HCT116 (cell line): ENCODE results near the gene LRPPRC. TPM values are rescaled to one million over a fixed set of nuclear protein-coding genes. Genes with fewer than 3 reads are reported as not detected.

Experiments
- ATAC-seq: fragments of 200-7000 bp; cut with Tn5 transposase; 2 replicates; pipeline ENCODE4 v1.9.1; 2020; ENCODE audit warnings: mild to moderate bottlenecking, moderate library complexity
- BruUV-seq: library from RNA; stranded (reverse); fragments of 400-500 nt; replicated peaks from 2 replicates; lab custom pipeline; 2021; lab: Mats Ljungman, UMichigan
- CTCF ChIA-PET: fragments of 300-600 bp; sonication (Branson Sonifier 250); formaldehyde crosslinking; loops from one replicate; lab custom pipeline; 2021; ENCODE audit warnings: antibody characterized with exemption; lab: Charles Lee
- POLR2A ChIA-PET: fragments of 300-600, 350-600 bp; sonication (Branson Sonifier 250); formaldehyde crosslinking; loops from one replicate; lab custom pipeline; 2021; ENCODE audit warnings: antibody characterized with exemption; lab: Charles Lee
- RAD21 ChIA-PET, 2 experiments: fragments of 300-600 bp; sonication (Branson Sonifier 250); formaldehyde crosslinking; loops; one replicate each; lab custom pipeline; 2023; ENCODE audit warnings: low total read pairs in 2 of 2; ENCODE audit not compliant: uncharacterized antibody in 2 of 2, unreplicated experiment in 2 of 2, low non-redundant PET in 1 of 2; lab: Charles Lee
- DNase-seq: peaks from one replicate; pipeline ENCODE4 v3.0.0-alpha.2; 2010; ENCODE audit warnings: low read depth, low spot score
- H2AFZ ChIP-seq: fragments of 200-600 bp; shearing (Covaris generic), sonication (generic); 2 replicates; pipeline ENCODE4 v1.6.1; 2017; ENCODE audit warnings: low read depth, mixed run types, mixed read lengths, antibody characterized with exemption, low read length; ENCODE audit not compliant: poor library complexity, severe bottlenecking
- H3K27ac ChIP-seq: 2 replicates; pipeline ENCODE4 v1.5.1; 2012; ENCODE audit warnings: low read depth, low read length
- H3K27me3 ChIP-seq: fragments of 200-600 bp; sonication (generic); 2 replicates; pipeline ENCODE4 v1.6.1; 2016; ENCODE audit warnings: mixed run types, low read length, mixed read lengths; ENCODE audit not compliant: insufficient read depth
- H3K36me3 ChIP-seq, 2 experiments: fragments of 200-500 bp in 1 of 2; fragments of 200-600 bp in 1 of 2; sonication (Bioruptor generic) in 1 of 2; sonication (generic) in 1 of 2; 2 replicates each; pipeline versions ENCODE4 v1.5.1 to v1.6.1; 2014 to 2016; ENCODE audit warnings: low read length in 2 of 2, inconsistent platforms in 1 of 2, mixed read lengths in 1 of 2, mixed run types in 1 of 2; ENCODE audit not compliant: insufficient read depth in 2 of 2, control insufficient read depth in 1 of 2
- H3K4me1 ChIP-seq, 2 experiments: fragments of 200-600 bp in 1 of 2; sonication (generic) in 1 of 2; 2 replicates each; pipeline versions ENCODE4 v1.5.1 to v1.6.1; 2012 to 2017; ENCODE audit warnings: low read length in 2 of 2, inconsistent platforms in 1 of 2, mild to moderate bottlenecking in 1 of 2, mixed read lengths in 1 of 2, mixed run types in 1 of 2, moderate library complexity in 1 of 2; ENCODE audit not compliant: insufficient read depth in 2 of 2, control insufficient read depth in 1 of 2
- H3K4me2 ChIP-seq: fragments of 200-600 bp; sonication (generic); 2 replicates; pipeline ENCODE4 v1.6.1; 2017; ENCODE audit warnings: mixed run types, low read length, mixed read lengths
- H3K4me3 ChIP-seq, 2 experiments: fragments of 200-600 bp in 1 of 2; sonication (generic) in 1 of 2; replicated peaks in 1 of 2; 2 replicates each; pipeline ENCODE4 v1.5.1; 2011 to 2016; ENCODE audit warnings: low read length in 2 of 2, control low read depth in 1 of 2, low read depth in 1 of 2, mild to moderate bottlenecking in 1 of 2, mixed read lengths in 1 of 2, mixed run types in 1 of 2
- H3K79me2 ChIP-seq: fragments of 200-600 bp; sonication (generic); 2 replicates; pipeline ENCODE4 v1.6.1; 2017; ENCODE audit warnings: mild to moderate bottlenecking, mixed run types, low read length, moderate library complexity, mixed read lengths; ENCODE audit not compliant: insufficient read depth
- H3K9ac ChIP-seq: fragments of 200-600 bp; sonication (generic); 2 replicates; pipeline ENCODE4 v1.6.1; 2016; ENCODE audit warnings: low read length, mixed read lengths
- H3K9me2 ChIP-seq: fragments of 200-600 bp; sonication (generic), shearing (Covaris generic); 2 replicates; pipeline ENCODE4 v1.6.1; 2017; ENCODE audit warnings: mixed run types, mild to moderate bottlenecking, moderate library complexity; ENCODE audit not compliant: insufficient read depth
- H3K9me3 ChIP-seq, 2 experiments: fragments of 200-500 bp in 1 of 2; fragments of 200-600 bp in 1 of 2; sonication (Bioruptor generic) in 1 of 2; sonication (generic) in 1 of 2; 2 replicates each; pipeline ENCODE4 v1.6.1; 2014 to 2017; ENCODE audit warnings: low read length in 2 of 2, mixed read lengths in 2 of 2, inconsistent platforms in 1 of 2, low read depth in 1 of 2, mild to moderate bottlenecking in 1 of 2, mixed run types in 1 of 2, moderate library complexity in 1 of 2; ENCODE audit not compliant: control insufficient read depth in 1 of 2, insufficient read depth in 1 of 2
- H4K20me1 ChIP-seq: fragments of 200-600 bp; sonication (generic), shearing (Covaris generic); 2 replicates; pipeline ENCODE4 v1.6.1; 2017; ENCODE audit warnings: mixed run types, mild to moderate bottlenecking, moderate library complexity; ENCODE audit not compliant: insufficient read depth
- CEBPB ChIP-seq: IDR thresholded peaks from 2 replicates; pipeline ENCODE4 v1.6.1; 2012; ENCODE audit warnings: low read depth
- EGR1 ChIP-seq: IDR thresholded peaks from 2 replicates; pipeline ENCODE4 v1.6.1; 2012; ENCODE audit warnings: low read depth
- ELF1 ChIP-seq: IDR thresholded peaks from 2 replicates; pipeline ENCODE4 v1.6.1; 2012; ENCODE audit warnings: low read depth, borderline replicate concordance
- EZH2phosphoT487 ChIP-seq: fragments of 200-600 bp; IDR thresholded peaks from 2 replicates; pipeline ENCODE4 v1.6.1; 2018; ENCODE audit warnings: antibody characterized with exemption, borderline replicate concordance
- FOSL1 ChIP-seq: IDR thresholded peaks from 2 replicates; pipeline ENCODE4 v1.6.1; 2012; ENCODE audit warnings: low read depth
- JUND ChIP-seq: IDR thresholded peaks from 2 replicates; pipeline ENCODE4 v1.6.1; 2012
- POLR2A ChIP-seq: IDR thresholded peaks from 2 replicates; pipeline ENCODE4 v1.7.0; 2011; ENCODE audit warnings: borderline replicate concordance; ENCODE audit not compliant: insufficient read depth, insufficient read length; ENCODE audit errors: extremely low read depth
- POLR2AphosphoS5 ChIP-seq: IDR thresholded peaks from 2 replicates; pipeline ENCODE4 v1.6.1; 2011; ENCODE audit warnings: mild to moderate bottlenecking, low read depth, low read length, moderate library complexity
- RAD21 ChIP-seq: IDR thresholded peaks from 2 replicates; pipeline ENCODE4 v1.6.1; 2012; ENCODE audit warnings: low read depth, mild to moderate bottlenecking
- SIN3A ChIP-seq: IDR thresholded peaks from 2 replicates; pipeline ENCODE4 v1.6.1; 2012; ENCODE audit warnings: low read depth
- SP1 ChIP-seq: IDR thresholded peaks from 2 replicates; pipeline ENCODE4 v1.6.1; 2012; ENCODE audit warnings: low read depth
- YY1 ChIP-seq: IDR thresholded peaks from 2 replicates; pipeline ENCODE4 v1.6.1; 2011; ENCODE audit warnings: low read length, low read depth, moderate library complexity, mild to moderate bottlenecking; ENCODE audit not compliant: insufficient replicate concordance; ENCODE audit errors: extremely low read depth
- intact Hi-C: fragments of 100-400 bp; cut with micrococcal nuclease; formaldehyde crosslinking; loops from 2 replicates; pipeline ENCODE4 v1.10.0; 2022
- total RNA-seq: library from RNA; stranded (reverse); gene quantifications from one replicate; pipeline ENCODE4 v1.2.1, GENCODE V29; 2021; ENCODE audit not compliant: unreplicated experiment
- TF ChIP-seq, protein P1 (sequence below), 3 experiments: fragments of 200-600 bp in 1 of 3; sonication (generic) in 1 of 3; IDR thresholded peaks in 2 of 3; conservative IDR thresholded peaks in 1 of 3; 2 replicates each; pipeline ENCODE4 v1.5.1; 2012 to 2017; ENCODE audit warnings: low read depth in 2 of 3, low read length in 2 of 3, antibody characterized with exemption in 1 of 3, borderline replicate concordance in 1 of 3, control low read depth in 1 of 3, mild to moderate bottlenecking in 1 of 3, mixed read lengths in 1 of 3, mixed run types in 1 of 3, moderate library complexity in 1 of 3; ENCODE audit not compliant: insufficient read depth in 1 of 3
- TF ChIP-seq, protein P2 (sequence below): IDR thresholded peaks from 2 replicates; pipeline ENCODE4 v1.6.1; 2012
- TF ChIP-seq, protein P3 (sequence below): IDR thresholded peaks from 2 replicates; pipeline ENCODE4 v1.6.1; 2011; ENCODE audit warnings: mild to moderate bottlenecking, low read length, moderate library complexity; ENCODE audit not compliant: insufficient replicate concordance; ENCODE audit errors: extremely low read depth
- TF ChIP-seq, protein P4 (sequence below): IDR thresholded peaks from 2 replicates; pipeline ENCODE4 v1.6.1; 2012

Gene LRPPRC
- total RNA-seq, 1 experiment from 2014 or later, result 210 TPM

DNA sequence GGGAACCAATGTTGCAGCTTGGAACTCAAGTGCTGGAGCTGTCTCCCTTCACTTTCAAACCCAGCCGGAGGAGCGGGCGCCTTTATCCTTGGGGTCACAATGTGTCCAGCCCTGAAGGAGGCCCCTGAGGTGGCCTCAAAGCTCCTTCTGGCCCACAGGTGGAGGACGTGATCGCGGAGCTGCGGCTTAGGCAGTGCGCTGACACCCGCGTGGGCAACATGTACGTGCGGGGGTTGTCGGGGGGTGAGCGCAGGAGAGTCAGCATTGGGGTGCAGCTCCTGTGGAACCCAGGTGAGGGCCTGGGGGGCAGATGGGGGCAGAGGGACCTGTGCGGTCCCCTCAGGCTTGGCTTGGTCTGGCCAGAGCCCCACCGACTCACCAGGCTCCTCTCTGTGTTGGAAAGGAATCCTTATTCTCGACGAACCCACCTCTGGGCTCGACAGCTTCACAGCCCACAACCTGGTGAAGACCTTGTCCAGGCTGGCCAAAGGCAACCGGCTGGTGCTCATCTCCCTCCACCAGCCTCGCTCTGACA is 143.5 kb downstream of the LRPPRC start (continued):
- TF ChIP-seq, protein P1, sequence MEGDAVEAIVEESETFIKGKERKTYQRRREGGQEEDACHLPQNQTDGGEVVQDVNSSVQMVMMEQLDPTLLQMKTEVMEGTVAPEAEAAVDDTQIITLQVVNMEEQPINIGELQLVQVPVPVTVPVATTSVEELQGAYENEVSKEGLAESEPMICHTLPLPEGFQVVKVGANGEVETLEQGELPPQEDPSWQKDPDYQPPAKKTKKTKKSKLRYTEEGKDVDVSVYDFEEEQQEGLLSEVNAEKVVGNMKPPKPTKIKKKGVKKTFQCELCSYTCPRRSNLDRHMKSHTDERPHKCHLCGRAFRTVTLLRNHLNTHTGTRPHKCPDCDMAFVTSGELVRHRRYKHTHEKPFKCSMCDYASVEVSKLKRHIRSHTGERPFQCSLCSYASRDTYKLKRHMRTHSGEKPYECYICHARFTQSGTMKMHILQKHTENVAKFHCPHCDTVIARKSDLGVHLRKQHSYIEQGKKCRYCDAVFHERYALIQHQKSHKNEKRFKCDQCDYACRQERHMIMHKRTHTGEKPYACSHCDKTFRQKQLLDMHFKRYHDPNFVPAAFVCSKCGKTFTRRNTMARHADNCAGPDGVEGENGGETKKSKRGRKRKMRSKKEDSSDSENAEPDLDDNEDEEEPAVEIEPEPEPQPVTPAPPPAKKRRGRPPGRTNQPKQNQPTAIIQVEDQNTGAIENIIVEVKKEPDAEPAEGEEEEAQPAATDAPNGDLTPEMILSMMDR (IDR thresholded peaks at IDR 0.05 in 2 of 3, conservative IDR thresholded peaks at IDR 0.05 in 1 of 3; ENCODE audit: borderline replicate concordance in 1 of 3, insufficient read depth in 1 of 3, low read depth in 2 of 3, low read length in 2 of 3), result no peak
- TF ChIP-seq, all 23 proteins: peak for 0

DNA sequence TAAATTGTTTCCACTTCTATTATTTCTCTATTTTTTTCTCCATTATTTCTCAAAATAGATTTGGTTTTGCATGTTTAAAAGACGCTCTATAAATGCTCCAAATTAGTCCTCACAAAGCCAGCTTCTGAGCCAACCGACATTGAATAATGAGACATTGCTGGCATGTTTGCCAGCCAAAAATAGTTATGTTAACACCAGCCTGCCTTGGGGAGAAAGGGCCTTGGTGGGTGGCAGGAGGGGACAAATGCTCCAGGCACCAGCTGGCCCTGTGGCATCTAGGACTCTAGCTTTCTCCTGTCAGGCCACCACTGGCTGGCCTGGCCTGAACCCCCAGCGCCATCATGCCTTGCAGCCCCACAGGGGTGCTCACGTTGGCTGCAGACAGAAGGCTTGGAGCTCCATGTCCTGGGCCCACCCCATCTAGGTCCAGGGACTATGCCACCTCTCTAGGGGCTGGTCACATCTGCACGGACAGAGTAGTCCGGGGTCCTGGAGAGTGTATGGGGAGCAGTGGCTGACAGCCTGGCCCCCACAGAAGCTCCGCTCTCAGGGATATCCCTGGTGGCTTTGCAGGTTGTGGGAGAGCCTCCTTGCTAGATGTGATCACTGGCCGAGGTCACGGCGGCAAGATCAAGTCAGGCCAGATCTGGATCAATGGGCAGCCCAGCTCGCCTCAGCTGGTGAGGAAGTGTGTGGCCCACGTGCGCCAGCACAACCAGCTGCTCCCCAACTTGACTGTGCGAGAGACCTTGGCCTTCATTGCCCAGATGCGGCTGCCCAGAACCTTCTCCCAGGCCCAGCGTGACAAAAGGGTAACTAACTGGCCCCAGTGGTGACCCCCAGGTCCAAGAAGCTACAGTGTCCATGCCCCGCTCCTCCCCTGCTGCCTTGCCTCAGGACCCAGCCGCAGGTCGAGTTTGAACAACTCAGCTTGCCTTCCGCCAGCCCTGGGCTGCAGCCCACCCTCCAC is 144.5 kb downstream of the LRPPRC start:
- Histone ChIP-seq H3K4me1 (peaks cover 0 to 8% of the 10 kb centered on the region in 2 experiments; a peak in 2 of 4 replicates), H3K9ac (no peak overlapping the region), H3K4me2 (no peak overlapping the region), H3K36me3 (no peaks in the 10 kb centered on the region), H4K20me1 (no peaks in the 10 kb centered on the region), H3K4me3 (no peak overlapping the region), H2AFZ (no peak overlapping the region), H3K9me3 (no peaks in the 10 kb centered on the region), H3K27ac (no peak overlapping the region), H3K79me2 (no peaks in the 10 kb centered on the region), H3K9me2 (no peaks in the 10 kb centered on the region), H3K27me3 (peaks cover 19% of the 10 kb centered on the region)
- no peak for ATAC-seq
- BruUV-seq, result no TSS peak
- no peak for DNase-seq
- ChIA-PET POLR2A (no interaction called here), CTCF (no interaction called here), RAD21 (no interaction called here)
- intact Hi-C loops, result no loop called here
- TF ChIP-seq RAD21, result no peak
- TF ChIP-seq CEBPB, result no peak
- no peak for TF ChIP-seq YY1
- TF ChIP-seq, protein P1 (IDR thresholded peaks at IDR 0.05 in 2 of 3, conservative IDR thresholded peaks at IDR 0.05 in 1 of 3; ENCODE audit: borderline replicate concordance in 1 of 3, insufficient read depth in 1 of 3, low read depth in 2 of 3, low read length in 2 of 3), result no peak
- no peak for TF ChIP-seq JUND
- TF ChIP-seq SIN3A, result no peak
- TF ChIP-seq, protein P2, sequence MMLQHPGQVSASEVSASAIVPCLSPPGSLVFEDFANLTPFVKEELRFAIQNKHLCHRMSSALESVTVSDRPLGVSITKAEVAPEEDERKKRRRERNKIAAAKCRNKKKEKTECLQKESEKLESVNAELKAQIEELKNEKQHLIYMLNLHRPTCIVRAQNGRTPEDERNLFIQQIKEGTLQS, result no peak
- TF ChIP-seq SP1, result no peak
- TF ChIP-seq POLR2AphosphoS5, result no peak
- TF ChIP-seq EGR1, result no peak
- TF ChIP-seq, protein P3, sequence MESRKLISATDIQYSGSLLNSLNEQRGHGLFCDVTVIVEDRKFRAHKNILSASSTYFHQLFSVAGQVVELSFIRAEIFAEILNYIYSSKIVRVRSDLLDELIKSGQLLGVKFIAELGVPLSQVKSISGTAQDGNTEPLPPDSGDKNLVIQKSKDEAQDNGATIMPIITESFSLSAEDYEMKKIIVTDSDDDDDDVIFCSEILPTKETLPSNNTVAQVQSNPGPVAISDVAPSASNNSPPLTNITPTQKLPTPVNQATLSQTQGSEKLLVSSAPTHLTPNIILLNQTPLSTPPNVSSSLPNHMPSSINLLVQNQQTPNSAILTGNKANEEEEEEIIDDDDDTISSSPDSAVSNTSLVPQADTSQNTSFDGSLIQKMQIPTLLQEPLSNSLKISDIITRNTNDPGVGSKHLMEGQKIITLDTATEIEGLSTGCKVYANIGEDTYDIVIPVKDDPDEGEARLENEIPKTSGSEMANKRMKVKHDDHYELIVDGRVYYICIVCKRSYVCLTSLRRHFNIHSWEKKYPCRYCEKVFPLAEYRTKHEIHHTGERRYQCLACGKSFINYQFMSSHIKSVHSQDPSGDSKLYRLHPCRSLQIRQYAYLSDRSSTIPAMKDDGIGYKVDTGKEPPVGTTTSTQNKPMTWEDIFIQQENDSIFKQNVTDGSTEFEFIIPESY, result no peak
- TF ChIP-seq, protein P4, sequence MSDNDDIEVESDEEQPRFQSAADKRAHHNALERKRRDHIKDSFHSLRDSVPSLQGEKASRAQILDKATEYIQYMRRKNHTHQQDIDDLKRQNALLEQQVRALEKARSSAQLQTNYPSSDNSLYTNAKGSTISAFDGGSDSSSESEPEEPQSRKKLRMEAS, result no peak
- no peak for TF ChIP-seq POLR2A
- no peak for TF ChIP-seq EZH2phosphoT487
- TF ChIP-seq ELF1, result no peak
- no peak for TF ChIP-seq FOSL1
